K562 (cell line): Measurements from ENCODE around the gene LRRIQ4. TPM values are rescaled to one million over a fixed set of nuclear protein-coding genes. Genes with fewer than 3 reads are reported as not detected.
A peak's percentile ranks its signal among the peaks of the same experiment; 100 is the strongest.

ENCODE experiments used
- ATAC-seq: fragments of 200-7000 bp; cut with Tn5 transposase; 3 replicates; pipeline ENCODE4 v1.9.1; 2020; ENCODE audit warnings: moderate library complexity
- BruUV-seq: library from RNA; stranded (reverse); fragments of 400-500 nt; replicated peaks from 2 replicates; lab custom pipeline; 2021; lab: Mats Ljungman, UMichigan
- CTCF ChIA-PET: fragments of 300-600 bp; formaldehyde crosslinking; extraction: SDS; loops from one replicate; lab custom pipeline; 2021; ENCODE audit warnings: low intra/inter-chr PET ratio; lab: Yijun Ruan, JAX
- POLR2A ChIA-PET: fragments of 300-600, 350-650 bp; sonication (Branson Sonifier 250); formaldehyde crosslinking; extraction: SDS; loops from one replicate; lab custom pipeline; 2021; ENCODE audit warnings: antibody characterized with exemption, inconsistent platforms; lab: Yijun Ruan, JAX
- DNase-seq, 4 experiments: peaks; one replicate each; pipeline versions ENCODE4 v3.0.0 to v3.0.0-alpha.2; 2011 to 2018; ENCODE audit warnings: low spot score in 3 of 4, mixed read lengths in 3 of 4; ENCODE audit errors: extremely low read depth in 1 of 4
- FAIRE-seq: peaks from 2 replicates; lab custom pipeline; 2011; peaks lifted over from hg19 to GRCh38; lab: Jason Lieb, UNC
- H2AFZ ChIP-seq: 2 replicates; pipeline ENCODE4 v1.6.0; 2011; ENCODE audit warnings: low read depth, low read length, control low read depth, inconsistent platforms
- H3K27ac ChIP-seq: fragments of 200-600 bp; 3 replicates; pipeline ENCODE4 v1.8.0; 2011; ENCODE audit warnings: low read depth, mild to moderate bottlenecking, control low read depth, inconsistent platforms, low read length, moderate library complexity, mixed read lengths; ENCODE audit errors: extremely low read depth
- H3K27me3 ChIP-seq, 2 experiments: fragments of 300-600 bp in 1 of 2; 2 replicates in 1 of 2; 3 replicates in 1 of 2; pipeline versions ENCODE4 v1.6.0 to v1.8.0; 2011; ENCODE audit warnings: inconsistent platforms in 2 of 2, low read length in 2 of 2, mild to moderate bottlenecking in 1 of 2, mixed read lengths in 1 of 2, moderate library complexity in 1 of 2; ENCODE audit not compliant: control insufficient read depth in 2 of 2, insufficient read depth in 2 of 2
- H3K36me3 ChIP-seq: fragments of 300-600 bp; 3 replicates; pipeline ENCODE4 v1.8.0; 2011; ENCODE audit warnings: mild to moderate bottlenecking, low read length, inconsistent platforms; ENCODE audit not compliant: control insufficient read depth, insufficient read depth
- H3K4me1 ChIP-seq, 2 experiments: fragments of 200-600 bp in 1 of 2; replicated peaks in 1 of 2; 2 replicates in 1 of 2; 3 replicates in 1 of 2; pipeline versions ENCODE4 v1.5.1 to v1.8.0; 2011; ENCODE audit warnings: inconsistent platforms in 2 of 2, low read length in 2 of 2, mild to moderate bottlenecking in 1 of 2, mixed read lengths in 1 of 2, moderate library complexity in 1 of 2; ENCODE audit not compliant: control insufficient read depth in 2 of 2, insufficient read depth in 2 of 2
- H3K4me2 ChIP-seq: 2 replicates; pipeline ENCODE4 v1.6.1; 2011; ENCODE audit warnings: low read length, control low read depth, inconsistent platforms, mixed read lengths; ENCODE audit not compliant: insufficient read depth
- H3K4me3 ChIP-seq: fragments of 200-600 bp; sonication (generic), shearing (Covaris generic); 2 replicates; pipeline ENCODE4 v1.5.1; 2016; ENCODE audit warnings: control low read depth, inconsistent platforms
- H3K79me2 ChIP-seq: fragments of 200-600 bp; 3 replicates; pipeline ENCODE4 v1.8.0; 2011; ENCODE audit warnings: low read length, inconsistent platforms; ENCODE audit not compliant: control insufficient read depth, insufficient read depth
- H3K9ac ChIP-seq, 2 experiments: 2 replicates each; pipeline versions ENCODE4 v1.6.0 to v1.6.1; 2011; ENCODE audit warnings: low read depth in 2 of 2, low read length in 2 of 2, control low read depth in 1 of 2, inconsistent platforms in 1 of 2, mild to moderate bottlenecking in 1 of 2, mixed read lengths in 1 of 2; ENCODE audit not compliant: insufficient read depth in 1 of 2
- H3K9me1 ChIP-seq: one replicate; pipeline ENCODE4 v1.6.0; 2011; ENCODE audit warnings: inconsistent platforms, mild to moderate bottlenecking, low read length, moderate library complexity; ENCODE audit not compliant: control insufficient read depth, insufficient read depth
- H3K9me3 ChIP-seq: replicated peaks from 2 replicates; pipeline ENCODE4 v1.5.1; 2011; ENCODE audit warnings: low read depth, low read length, inconsistent platforms; ENCODE audit not compliant: control insufficient read depth, insufficient read depth
- H4K20me1 ChIP-seq: replicated peaks from 2 replicates; pipeline ENCODE4 v1.6.1; 2011; ENCODE audit warnings: low read length, inconsistent platforms, mixed read lengths; ENCODE audit not compliant: control insufficient read depth, insufficient read depth
- ADNP ChIP-seq: fragments of 200-800 bp; sonication (Bioruptor generic); IDR thresholded peaks from 2 replicates; pipeline ENCODE4 v1.6.1; 2016; ENCODE audit warnings: missing genetic modification characterization, missing compliant biosample characterization
- BCOR ChIP-seq: fragments of 450-650 bp; IDR thresholded peaks from 2 replicates; pipeline ENCODE4 v1.6.1; 2016
- BRD9 ChIP-seq: fragments of 450-650 bp; IDR thresholded peaks from 2 replicates; pipeline ENCODE4 v1.6.1; 2018; ENCODE audit warnings: low read depth; ENCODE audit not compliant: partially characterized antibody
- CREBBP ChIP-seq: IDR thresholded peaks from one replicate; pipeline ENCODE4 v1.6.1; 2012; ENCODE audit warnings: low read depth, mild to moderate bottlenecking, control low read depth, inconsistent platforms, low read length
- ETV6 ChIP-seq, 3 experiments: fragments of 150-350 bp in 1 of 3; sonication (generic) in 1 of 3; formaldehyde crosslinking in 1 of 3; IDR thresholded peaks; 2 replicates each; pipeline versions ENCODE4 v1.6.1 to v1.8.0; 2014 to 2022; ENCODE audit warnings: borderline replicate concordance in 2 of 3, low read depth in 2 of 3, antibody characterized with exemption in 1 of 3, low read length in 1 of 3, mild to moderate bottlenecking in 1 of 3, missing genetic modification reagents in 1 of 3
- HMG20A ChIP-seq: fragments of 450-650 bp; formaldehyde crosslinking; conservative IDR thresholded peaks from 2 replicates; pipeline ENCODE4 v1.4.0; 2020; ENCODE audit warnings: mild to moderate bottlenecking, mixed read lengths
- PCBP2 ChIP-seq: fragments of 200-400 bp; formaldehyde crosslinking; IDR thresholded peaks from 2 replicates; pipeline ENCODE4 v1.6.1; 2018; ENCODE audit warnings: low read length, low read depth, mild to moderate bottlenecking, moderate library complexity; ENCODE audit not compliant: poor library complexity, severe bottlenecking
- RBM15 ChIP-seq: fragments of 200-400 bp; formaldehyde crosslinking; IDR thresholded peaks from 2 replicates; pipeline ENCODE4 v1.6.1; 2018; ENCODE audit warnings: mild to moderate bottlenecking, low read length, moderate library complexity; ENCODE audit not compliant: insufficient read depth
- RREB1 ChIP-seq: fragments of 250-450 bp; sonication (Bioruptor Pico); IDR thresholded peaks from 2 replicates; pipeline ENCODE4 v1.4.0; 2020
- XRCC3 ChIP-seq: fragments of 450-650 bp; IDR thresholded peaks from 2 replicates; pipeline ENCODE4 v1.6.1; 2017; ENCODE audit warnings: mild to moderate bottlenecking, moderate library complexity
- ZNF384 ChIP-seq: IDR thresholded peaks from 2 replicates; pipeline ENCODE4 v1.6.1; 2012; ENCODE audit warnings: low read depth, low read length, improper control_type of control experiment
- ZNF586 ChIP-seq: fragments of 450-650 bp; formaldehyde crosslinking; conservative IDR thresholded peaks from 2 replicates; pipeline ENCODE4 v1.4.0; 2020; ENCODE audit warnings: mild to moderate bottlenecking, moderate library complexity
- WGBS: fragments of 100-300 bp; shearing (Covaris generic); methylation state at CpG from one replicate; pipeline ENCODE4 v1.1.6; 2016; ENCODE audit warnings: low coverage, mixed read lengths; ENCODE audit not compliant: insufficient coverage; ENCODE audit errors: missing lambda C conversion rate; 5-methylcytosine and 5-hydroxymethylcytosine counted together
- in situ Hi-C: fragments of 300-500 bp; cut with MboI; formaldehyde crosslinking; loops from 4 replicates; pipeline ENCODE4 v1.15.0; 2018; ENCODE audit warnings: inconsistent platforms, mixed read lengths
- intact Hi-C: fragments of 100-400 bp; cut with micrococcal nuclease; formaldehyde crosslinking; loops from 2 replicates; pipeline ENCODE4 v1.14.2; 2022
- polyA plus RNA-seq, 8 experiments: library from polyadenylated mRNA; depleted of rRNA in 4 of 8; stranded (reverse) in 5 of 8; unstranded in 3 of 8; fragments of >200 nt; fragmentation: Nextera tagmentation in 2 of 8; fragmentation: Illumina TruSeq in 1 of 8; extraction: Ambion mirVana in 2 of 8; extraction: Trizol in 1 of 8; gene quantifications; 2 replicates each; pipeline versions ENCODE4 v1.2.1 to v1.2.3, GENCODE V29; 2011 to 2014; ENCODE audit warnings: inconsistent platforms in 1 of 8, missing spikeins in 1 of 8
- total RNA-seq, 7 experiments: library from RNA; depleted of rRNA in 6 of 7; stranded (reverse); fragments of >200 nt in 6 of 7; fragmentation: Illumina TruSeq in 2 of 7; extraction: Trizol in 2 of 7; gene quantifications; 2 replicates each; pipeline versions ENCODE4 v1.2.1 to v1.2.3, GENCODE V29; 2011 to 2021; ENCODE audit warnings: low replicate concordance in 1 of 7
- TF ChIP-seq, protein P1 (sequence below): sonication (generic); formaldehyde crosslinking; IDR thresholded peaks from 2 replicates; pipeline ENCODE4 v1.4.0; 2020; ENCODE audit warnings: mild to moderate bottlenecking, missing genetic modification reagents

The LRRIQ4 gene
- total and polyA plus RNA-seq, 9 of the 15 experiments (the other 6 are each of a cell fraction or from before 2014, with no cell fraction given), result not detected

- ATAC-seq (no peak), DNase-seq (no peak), FAIRE-seq (peak; percentile 51)
- intact Hi-C loops, result loop anchor here (5.0 to 10.0 kb wide), 3 partner anchors 68 to 548 kb away; no protein-coding TSS in a partner anchor
- Histone ChIP-seq H2AFZ (0 out of 2 replicates have a peak overlapping the region, but pooled peaks have one; percentile 8), H3K4me3 (no peak overlapping the region), H3K27me3 (no peaks in the 10 kb centered on the region), H3K9ac (no peak overlapping the region), H3K4me1 (no peaks in the 10 kb centered on the region; a peak in 1 of 5 replicates), H3K4me2 (no peak overlapping the region), H3K9me1 (no peaks in the 10 kb centered on the region), H4K20me1 (no peaks in the 10 kb centered on the region), H3K9me3 (no peaks in the 10 kb centered on the region), H3K36me3 (no peaks in the 10 kb centered on the region), H3K79me2 (no peaks in the 10 kb centered on the region), H3K27ac (no peak overlapping the region)
- WGBS, result 48% methylated on average over 2 of the region's 2 CpGs
- no TSS peak for BruUV-seq
- ChIA-PET CTCF (interaction anchor here (0.9 to 1.2 kb wide), 2 partner anchors 64 to 102 kb away, joined by 3 read pairs; no protein-coding TSS in a partner anchor), POLR2A (no interaction called here)
- in situ Hi-C loops, result no loop called here
- TF ChIP-seq ZNF586 (CRISPR knock-in tag), result no peak
- no peak for TF ChIP-seq CREBBP
- TF ChIP-seq RREB1 (CRISPR knock-in tag), result no peak
- TF ChIP-seq RBM15, result no peak
- no peak for TF ChIP-seq XRCC3
- no peak for TF ChIP-seq BCOR
- no peak for TF ChIP-seq BRD9
- no peak for TF ChIP-seq ETV6 (IDR thresholded peaks at IDR 0.05; ENCODE audit: borderline replicate concordance in 1 of 2, low read depth in 2 of 2, low read length in 1 of 2)
- TF ChIP-seq ETV6 (CRISPR knock-in tag; IDR thresholded peaks at IDR 0.05; ENCODE audit: borderline replicate concordance), result no peak
- no peak for TF ChIP-seq PCBP2
- TF ChIP-seq ZNF384, result no peak
- no peak for TF ChIP-seq ADNP (tag)
- TF ChIP-seq, protein P1, sequence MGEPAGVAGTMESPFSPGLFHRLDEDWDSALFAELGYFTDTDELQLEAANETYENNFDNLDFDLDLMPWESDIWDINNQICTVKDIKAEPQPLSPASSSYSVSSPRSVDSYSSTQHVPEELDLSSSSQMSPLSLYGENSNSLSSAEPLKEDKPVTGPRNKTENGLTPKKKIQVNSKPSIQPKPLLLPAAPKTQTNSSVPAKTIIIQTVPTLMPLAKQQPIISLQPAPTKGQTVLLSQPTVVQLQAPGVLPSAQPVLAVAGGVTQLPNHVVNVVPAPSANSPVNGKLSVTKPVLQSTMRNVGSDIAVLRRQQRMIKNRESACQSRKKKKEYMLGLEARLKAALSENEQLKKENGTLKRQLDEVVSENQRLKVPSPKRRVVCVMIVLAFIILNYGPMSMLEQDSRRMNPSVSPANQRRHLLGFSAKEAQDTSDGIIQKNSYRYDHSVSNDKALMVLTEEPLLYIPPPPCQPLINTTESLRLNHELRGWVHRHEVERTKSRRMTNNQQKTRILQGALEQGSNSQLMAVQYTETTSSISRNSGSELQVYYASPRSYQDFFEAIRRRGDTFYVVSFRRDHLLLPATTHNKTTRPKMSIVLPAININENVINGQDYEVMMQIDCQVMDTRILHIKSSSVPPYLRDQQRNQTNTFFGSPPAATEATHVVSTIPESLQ (CRISPR knock-in tag), result no peak
- TF ChIP-seq HMG20A, result no peak
Measured at GRCh38 chr3:169864270-169864669, 51.6 kb downstream of the LRRIQ4 start.
